H1 (cell line): ENCODE measurements around the gene PELI2. TPM values are rescaled to one million over a fixed set of nuclear protein-coding genes. Genes with fewer than 3 reads are reported as not detected.

Experiments
- CTCF ChIA-PET: fragments of 300-600 bp; sonication (Branson Sonifier 250); formaldehyde crosslinking; loops from one replicate; lab custom pipeline; 2021; ENCODE audit not compliant: partially characterized antibody; lab: Charles Lee
- POLR2A ChIA-PET: fragments of 300-600 bp; sonication (Branson Sonifier 250); formaldehyde crosslinking; loops from one replicate; lab custom pipeline; 2021; ENCODE audit warnings: inconsistent platforms; ENCODE audit not compliant: partially characterized antibody; lab: Charles Lee
- DNase-seq, 2 experiments: peaks; one replicate each; pipeline versions ENCODE4 v3.0.0 to v3.0.0-alpha.2; 2010 to 2022; ENCODE audit warnings: low spot score in 2 of 2, low read depth in 1 of 2, mixed read lengths in 1 of 2
- FAIRE-seq: peaks from 2 replicates; lab custom pipeline; 2011; peaks lifted over from hg19 to GRCh38; lab: Jason Lieb, UNC
- H2AFZ ChIP-seq: 2 replicates; pipeline ENCODE4 v1.8.1; 2012; ENCODE audit warnings: low read length, inconsistent platforms
- H2AK5ac ChIP-seq: 2 replicates; pipeline ENCODE4 v1.6.1; 2013; ENCODE audit warnings: low read depth, low read length
- H2BK120ac ChIP-seq: replicated peaks from 2 replicates; pipeline ENCODE3; 2013; ENCODE audit warnings: low read depth, low read length, inconsistent platforms
- H2BK12ac ChIP-seq: 2 replicates; pipeline ENCODE4 v1.6.1; 2013; ENCODE audit warnings: low read depth, low read length
- H2BK15ac ChIP-seq: 2 replicates; pipeline ENCODE4 v1.6.1; 2013; ENCODE audit warnings: low read length
- H2BK20ac ChIP-seq: 2 replicates; pipeline ENCODE4 v1.6.1; 2013; ENCODE audit warnings: low read length
- H2BK5ac ChIP-seq: 2 replicates; pipeline ENCODE4 v1.6.1; 2013; ENCODE audit warnings: low read depth, low read length
- H3K14ac ChIP-seq: 2 replicates; pipeline ENCODE4 v1.6.1; 2013; ENCODE audit warnings: inconsistent platforms; ENCODE audit not compliant: insufficient read length
- H3K18ac ChIP-seq: 2 replicates; pipeline ENCODE4 v1.6.1; 2013; ENCODE audit warnings: low read length; ENCODE audit errors: extremely low read depth
- H3K23ac ChIP-seq: 2 replicates; pipeline ENCODE4 v1.6.1; 2013; ENCODE audit warnings: inconsistent platforms; ENCODE audit not compliant: insufficient read length
- H3K23me2 ChIP-seq: 2 replicates; pipeline ENCODE4 v1.6.1; 2013; ENCODE audit warnings: low read depth, low read length
- H3K27ac ChIP-seq: 2 replicates; pipeline ENCODE4 v1.6.1; 2011; ENCODE audit warnings: low read depth, low read length, inconsistent platforms
- H3K27me3 ChIP-seq, 4 experiments: replicated peaks in 1 of 4; 1 replicate in 1 of 4; 2 replicates in 3 of 4; pipeline versions ENCODE4 v1.6.1 to v1.8.1; 2011 to 2013; ENCODE audit warnings: low read length in 3 of 4, mild to moderate bottlenecking in 3 of 4, inconsistent platforms in 2 of 4, mixed read lengths in 2 of 4, moderate library complexity in 1 of 4; ENCODE audit not compliant: control insufficient read depth in 3 of 4, insufficient read depth in 3 of 4; ENCODE audit errors: extremely low read depth in 1 of 4
- H3K36me3 ChIP-seq, 4 experiments: 2 replicates each; pipeline versions ENCODE4 v1.6.1 to v1.8.1; 2011 to 2013; ENCODE audit warnings: mild to moderate bottlenecking in 4 of 4, low read length in 3 of 4, moderate library complexity in 2 of 4, control low read depth in 1 of 4, inconsistent platforms in 1 of 4; ENCODE audit not compliant: insufficient read depth in 4 of 4, control insufficient read depth in 2 of 4
- H3K4ac ChIP-seq: replicated peaks from 2 replicates; pipeline ENCODE3; 2013; ENCODE audit warnings: low read length, low read depth, mixed read lengths, inconsistent platforms; ENCODE audit not compliant: insufficient read length
- H3K4me1 ChIP-seq, 4 experiments: replicated peaks in 1 of 4; 1 replicate in 1 of 4; 2 replicates in 3 of 4; pipeline versions ENCODE4 v1.6.1 to v1.8.1; 2011 to 2013; ENCODE audit warnings: low read length in 3 of 4, inconsistent platforms in 2 of 4, mixed read lengths in 1 of 4; ENCODE audit not compliant: insufficient read depth in 4 of 4, control insufficient read depth in 3 of 4
- H3K4me2 ChIP-seq, 2 experiments: 2 replicates each; pipeline versions ENCODE4 v1.6.1 to v1.8.1; 2011 to 2013; ENCODE audit warnings: low read depth in 2 of 2, low read length in 2 of 2, control low read depth in 1 of 2, inconsistent platforms in 1 of 2, mild to moderate bottlenecking in 1 of 2; ENCODE audit not compliant: insufficient read depth in 1 of 2
- H3K4me3 ChIP-seq, 4 experiments: fragments of 200-600, 300-600 bp in 1 of 4; sonication (generic), shearing (Covaris generic), sonication (Bioruptor Twin) in 1 of 4; 2 replicates each; pipeline versions ENCODE4 v1.5.1 to v1.8.1; 2011 to 2016; ENCODE audit warnings: low read length in 4 of 4, low read depth in 3 of 4, control low read depth in 2 of 4, inconsistent platforms in 2 of 4, mild to moderate bottlenecking in 2 of 4, mixed read lengths in 1 of 4, moderate library complexity in 1 of 4; ENCODE audit not compliant: insufficient read depth in 2 of 4; ENCODE audit errors: extremely low read depth in 1 of 4
- H3K56ac ChIP-seq: replicated peaks from 2 replicates; pipeline ENCODE3; 2013; ENCODE audit warnings: low read depth, mild to moderate bottlenecking, mixed read lengths, low read length, inconsistent platforms; ENCODE audit not compliant: insufficient read length
- H3K79me1 ChIP-seq: 2 replicates; pipeline ENCODE4 v1.6.1; 2013; ENCODE audit warnings: low read depth, low read length, control low read depth
- H3K79me2 ChIP-seq, 2 experiments: 2 replicates each; pipeline versions ENCODE4 v1.6.1 to v1.8.1; 2012 to 2013; ENCODE audit warnings: low read length in 2 of 2, mild to moderate bottlenecking in 2 of 2, inconsistent platforms in 1 of 2; ENCODE audit not compliant: insufficient read depth in 2 of 2, control insufficient read depth in 1 of 2
- H3K9ac ChIP-seq, 4 experiments: replicated peaks in 1 of 4; 1 replicate in 1 of 4; 2 replicates in 3 of 4; pipeline versions ENCODE4 v1.6.1 to v1.8.1; 2011 to 2013; ENCODE audit warnings: low read depth in 3 of 4, low read length in 3 of 4, control low read depth in 2 of 4, mild to moderate bottlenecking in 2 of 4, moderate library complexity in 2 of 4, inconsistent platforms in 1 of 4; ENCODE audit errors: extremely low read depth in 1 of 4
- H3K9me3 ChIP-seq, 2 experiments: 2 replicates each; pipeline versions ENCODE4 v1.6.1 to v1.8.1; 2012 to 2013; ENCODE audit warnings: mild to moderate bottlenecking in 2 of 2, moderate library complexity in 2 of 2, control low read depth in 1 of 2, inconsistent platforms in 1 of 2, low read depth in 1 of 2, low read length in 1 of 2, mixed read lengths in 1 of 2; ENCODE audit not compliant: insufficient read depth in 2 of 2
- H4K20me1 ChIP-seq, 2 experiments: replicated peaks in 1 of 2; 2 replicates each; pipeline versions ENCODE3 to v1.8.1; 2011 to 2013; ENCODE audit warnings: inconsistent platforms in 2 of 2, low read length in 2 of 2, mild to moderate bottlenecking in 1 of 2; ENCODE audit not compliant: insufficient read depth in 2 of 2, control insufficient read depth in 1 of 2
- H4K5ac ChIP-seq: 2 replicates; pipeline ENCODE4 v1.6.1; 2013; ENCODE audit warnings: low read length, low read depth, mixed read lengths, inconsistent platforms; ENCODE audit not compliant: insufficient read length
- H4K8ac ChIP-seq: 2 replicates; pipeline ENCODE4 v1.8.0; 2013; ENCODE audit warnings: mild to moderate bottlenecking, moderate library complexity, low read length, inconsistent platforms; ENCODE audit not compliant: insufficient read depth; ENCODE audit errors: extremely low read depth
- H4K91ac ChIP-seq: replicated peaks from 2 replicates; pipeline ENCODE3; 2013; ENCODE audit warnings: low read length, mixed read lengths, inconsistent platforms; ENCODE audit not compliant: insufficient read length
- ATF3 ChIP-seq: IDR thresholded peaks from 2 replicates; pipeline ENCODE4 v1.6.1; 2011; ENCODE audit warnings: low read depth, mild to moderate bottlenecking, low read length; ENCODE audit not compliant: insufficient read depth
- BRCA1 ChIP-seq: IDR thresholded peaks from 2 replicates; pipeline ENCODE4 v1.6.1; 2012; ENCODE audit warnings: low read depth, low read length, improper control_type of control experiment
- EP300 ChIP-seq, 2 experiments: IDR thresholded peaks; 1 replicate in 1 of 2; 2 replicates in 1 of 2; pipeline ENCODE4 v1.6.1; 2011 to 2012; ENCODE audit warnings: low read depth in 2 of 2, low read length in 2 of 2, mild to moderate bottlenecking in 2 of 2, borderline replicate concordance in 1 of 2, inconsistent platforms in 1 of 2, moderate library complexity in 1 of 2
- FOSL1 ChIP-seq: IDR thresholded peaks from 2 replicates; pipeline ENCODE4 v1.6.1; 2011; ENCODE audit warnings: mild to moderate bottlenecking, low read depth, low read length, moderate library complexity; ENCODE audit not compliant: insufficient read depth
- GABPA ChIP-seq: IDR thresholded peaks from 2 replicates; pipeline ENCODE4 v1.6.1; 2011; ENCODE audit warnings: mild to moderate bottlenecking, low read length, moderate library complexity, borderline replicate concordance; ENCODE audit not compliant: insufficient read depth
- JUN ChIP-seq: IDR thresholded peaks from 2 replicates; pipeline ENCODE4 v1.6.1; 2011; ENCODE audit warnings: low read depth, mild to moderate bottlenecking, improper control_type of control experiment, low read length
- KDM4A ChIP-seq: IDR thresholded peaks from one replicate; pipeline ENCODE4 v1.7.1; 2012; ENCODE audit warnings: low read depth, mild to moderate bottlenecking, moderate library complexity, low read length, inconsistent platforms; ENCODE audit not compliant: severe bottlenecking
- RNF2 ChIP-seq: fragments of 200-900, 300-1000 bp; sonication (generic); IDR thresholded peaks from 2 replicates; pipeline ENCODE4 v1.7.1; 2016; ENCODE audit warnings: borderline replicate concordance, low read depth, mild to moderate bottlenecking, antibody characterized with exemption, low read length; ENCODE audit not compliant: poor library complexity, severe bottlenecking; ENCODE audit errors: missing control alignments
- SAP30 ChIP-seq: fragments of 300-600 bp; sonication (generic); IDR thresholded peaks from 2 replicates; pipeline ENCODE4 v1.7.1; 2012; ENCODE audit warnings: low read length, moderate library complexity, mild to moderate bottlenecking, inconsistent platforms; ENCODE audit not compliant: insufficient read depth, insufficient replicate concordance
- SP1 ChIP-seq: IDR thresholded peaks from 2 replicates; pipeline ENCODE4 v1.6.1; 2011; ENCODE audit warnings: low read depth, low read length
- SP4 ChIP-seq: IDR thresholded peaks from 2 replicates; pipeline ENCODE4 v1.6.1; 2012; ENCODE audit warnings: low read length, inconsistent platforms
- SRF ChIP-seq: IDR thresholded peaks from 2 replicates; pipeline ENCODE4 v1.6.1; 2011; ENCODE audit warnings: mild to moderate bottlenecking, low read depth, low read length, moderate library complexity
- WGBS, 2 experiments: shearing (Covaris generic) in 1 of 2; methylation state at CpG; one replicate each; pipeline versions ENCODE4 v1.1.6 to v1.1.7; 2013 to 2015; ENCODE audit warnings: low lambda C conversion rate in 2 of 2, mixed read lengths in 2 of 2, inconsistent platforms in 1 of 2, low coverage in 1 of 2, missing lambda C conversion rate in 1 of 2; ENCODE audit not compliant: insufficient replicate concordance in 2 of 2, insufficient coverage in 1 of 2, insufficient read length in 1 of 2; ENCODE audit errors: extremely low coverage in 1 of 2, missing lambda C conversion rate in 1 of 2; 5-methylcytosine and 5-hydroxymethylcytosine counted together
- polyA plus RNA-seq, 7 experiments: library from polyadenylated mRNA; depleted of rRNA in 3 of 7; stranded (reverse) in 5 of 7; unstranded in 2 of 7; fragments of >200 nt in 5 of 7; fragments of 200-250 nt in 2 of 7; gene quantifications; 1 replicate in 5 of 7; 2 replicates in 1 of 7; 4 replicates in 1 of 7; pipeline versions ENCODE4 v1.2.1 to v1.2.3, GENCODE V29; 2011 to 2013; ENCODE audit warnings: missing spikeins in 2 of 7, mixed read lengths in 2 of 7
- total RNA-seq: library from RNA; stranded (reverse); fragmentation: NEBNext Ultra II Directional; extraction: Animal tissue kit (Norgen Biotek cat#: 25700); gene quantifications from 2 replicates; pipeline ENCODE4 v1.2.1, GENCODE V29; 2021

PELI2 gene
- total and polyA plus RNA-seq, 2 of the 8 experiments (the other 6 are each of a cell fraction or from before 2014, with no cell fraction given): 14.6 to 25.7 TPM

GRCh38 chr14:56107615-56108014 lies 10.6 kb upstream of the PELI2 start:
- Histone ChIP-seq H4K20me1 (no peaks in the 10 kb centered on the region), H2AFZ (peak overlapping the region; percentile 31; the same call in 1 of the 2 replicates), H3K56ac (no peak overlapping the region), H3K27ac (no peak overlapping the region), H2AK5ac (no peak overlapping the region), H3K9ac (no peak overlapping the region), H2BK20ac (no peak overlapping the region), H3K36me3 (no peaks in the 10 kb centered on the region), H3K18ac (no peak overlapping the region), H3K27me3 (no peaks in the 10 kb centered on the region), H4K5ac (no peak overlapping the region), H3K4me3 (no peak overlapping the region), H3K4me1 (no peaks in the 10 kb centered on the region), H3K4ac (no peak overlapping the region), H3K9me3 (no peaks in the 10 kb centered on the region), H2BK15ac (no peak overlapping the region), H3K4me2 (no peak overlapping the region), H3K23ac (no peak overlapping the region), H3K79me1 (no peaks in the 10 kb centered on the region), H3K79me2 (no peaks in the 10 kb centered on the region), H4K91ac (no peak overlapping the region), H3K23me2 (no peaks in the 10 kb centered on the region), H4K8ac (no peak overlapping the region), H2BK5ac (no peak overlapping the region), H3K14ac (no peak overlapping the region), H2BK120ac (no peak overlapping the region), H2BK12ac (no peak overlapping the region)
- WGBS, 2 experiments: 77% methylated on average over 5 of the region's 5 CpGs; no CpG with 5 or more reads in 1 of the 2 experiments
- DNase-seq (no peak), FAIRE-seq (no peak)
- ChIA-PET CTCF (interaction anchor here (0.6 to 1.4 kb wide), 3 partner anchors 148 to 394 kb away, joined by 3 read pairs; no protein-coding TSS in a partner anchor), POLR2A (interaction anchor here (1.8 kb wide), 1 partner anchor 11 kb away, joined by 5 read pairs; the partner anchor contains the start of gene PELI2)
- TF ChIP-seq GABPA (no peak), EP300 (IDR thresholded peaks at IDR 0.05; ENCODE audit: borderline replicate concordance in 1 of 2, low read depth in 2 of 2, low read length in 2 of 2) (no peak), SP1 (no peak), SAP30 (no peak), FOSL1 (no peak), KDM4A (no peak), SP4 (no peak), ATF3 (no peak), JUN (no peak), RNF2 (no peak), SRF (no peak), BRCA1 (no peak)
